GM23338 (cell line): ENCODE data around the gene ARPC2. TPM values are rescaled to one million over a fixed set of nuclear protein-coding genes. Genes with fewer than 3 reads are reported as not detected.

Experiments
- ATAC-seq: fragments of 200-7000 bp; cut with Tn5 transposase; 3 replicates; pipeline ENCODE4 v1.9.1; 2020
- DNase-seq: peaks from one replicate; pipeline ENCODE4 v3.0.0-alpha.2; 2015; ENCODE audit warnings: low spot score
- H2AFZ ChIP-seq: fragments of 200-600 bp; sonication (generic); 2 replicates; pipeline ENCODE4 v1.8.0; 2016; ENCODE audit warnings: antibody characterized with exemption, mild to moderate bottlenecking, moderate library complexity
- H3F3A ChIP-seq: fragments of 200-600 bp; sonication (generic); replicated peaks from 2 replicates; pipeline ENCODE4 v1.8.0; 2017; ENCODE audit warnings: antibody characterized with exemption, mixed run types, low read depth
- H3K27ac ChIP-seq: fragments of 200-600 bp; sonication (generic); 2 replicates; pipeline ENCODE4 v1.6.1; 2016; ENCODE audit warnings: low read depth
- H3K27me3 ChIP-seq: fragments of 200-600 bp; sonication (generic); 2 replicates; pipeline ENCODE4 v1.8.0; 2016; ENCODE audit warnings: mild to moderate bottlenecking, mixed run types, moderate library complexity; ENCODE audit not compliant: insufficient read depth
- H3K36me3 ChIP-seq: fragments of 200-600 bp; sonication (generic); 2 replicates; pipeline ENCODE4 v1.8.0; 2016; ENCODE audit warnings: mild to moderate bottlenecking; ENCODE audit not compliant: insufficient read depth
- H3K4me1 ChIP-seq: fragments of 200-600 bp; sonication (generic); 2 replicates; pipeline ENCODE4 v1.8.0; 2016; ENCODE audit warnings: mild to moderate bottlenecking, moderate library complexity; ENCODE audit not compliant: insufficient read depth
- H3K4me2 ChIP-seq: fragments of 200-600 bp; sonication (generic); 2 replicates; pipeline ENCODE4 v1.7.1; 2017; ENCODE audit warnings: mixed run types
- H3K4me3 ChIP-seq: fragments of 200-600 bp; sonication (generic); 2 replicates; pipeline ENCODE4 v1.6.1; 2016; ENCODE audit warnings: mixed run types
- H3K79me2 ChIP-seq: fragments of 200-600 bp; sonication (generic); replicated peaks from 2 replicates; pipeline ENCODE4 v1.8.0; 2017; ENCODE audit warnings: mild to moderate bottlenecking; ENCODE audit not compliant: insufficient read depth
- H3K9me2 ChIP-seq: fragments of 200-600 bp; sonication (generic); 2 replicates; pipeline ENCODE4 v1.8.0; 2017; ENCODE audit not compliant: insufficient read depth
- H4K20me1 ChIP-seq: fragments of 200-600 bp; sonication (generic); replicated peaks from 2 replicates; pipeline ENCODE4 v1.8.0; 2017; ENCODE audit warnings: mild to moderate bottlenecking; ENCODE audit not compliant: insufficient read depth
- H3K27ac Mint-ChIP-seq: 2 replicates; pipeline ENCODE4 v1.8.0; 2020; ENCODE audit warnings: inconsistent platforms, mild to moderate bottlenecking, moderate library complexity, mixed read lengths
- H3K27me3 Mint-ChIP-seq: 3 replicates; pipeline ENCODE4 v1.8.0; 2022; ENCODE audit warnings: low read depth, mild to moderate bottlenecking, moderate library complexity, mixed read lengths, inconsistent platforms; ENCODE audit not compliant: insufficient read depth, poor library complexity
- H3K36me3 Mint-ChIP-seq: 3 replicates; pipeline ENCODE4 v1.8.0; 2021; ENCODE audit warnings: low read depth, mild to moderate bottlenecking, inconsistent platforms, moderate library complexity, mixed read lengths
- H3K4me1 Mint-ChIP-seq: 3 replicates; pipeline ENCODE4 v1.8.0; 2020; ENCODE audit warnings: mild to moderate bottlenecking, inconsistent platforms, mixed read lengths
- H3K4me3 Mint-ChIP-seq: 3 replicates; pipeline ENCODE4 v1.8.0; 2021; ENCODE audit warnings: moderate library complexity, mild to moderate bottlenecking, inconsistent platforms, mixed read lengths
- H3K9me3 Mint-ChIP-seq: 3 replicates; pipeline ENCODE4 v1.8.0; 2020; ENCODE audit warnings: moderate library complexity, mild to moderate bottlenecking, inconsistent platforms, mixed read lengths
- CREB1 ChIP-seq: fragments of 250-450 bp; sonication (Bioruptor Pico); IDR thresholded peaks from 2 replicates; pipeline ENCODE4 v1.5.0; 2020; ENCODE audit warnings: low read depth, mild to moderate bottlenecking, moderate library complexity
- CTCF ChIP-seq, 2 experiments: fragments of 200-600 bp in 1 of 2; sonication (generic) in 1 of 2; conservative IDR thresholded peaks; 2 replicates each; pipeline versions ENCODE4 v1.5.1 to v1.6.1; 2016 to 2017; ENCODE audit warnings: antibody characterized with exemption in 2 of 2, low read depth in 2 of 2, mild to moderate bottlenecking in 2 of 2, moderate library complexity in 1 of 2
- EZH2 ChIP-seq: fragments of 200-600 bp; sonication (generic); IDR thresholded peaks from one replicate; pipeline ENCODE4 v1.8.0; 2017; ENCODE audit warnings: antibody characterized with exemption, mild to moderate bottlenecking, low read depth; ENCODE audit not compliant: unreplicated experiment
- EZH2phosphoT487 ChIP-seq: fragments of 200-600 bp; sonication (generic); IDR thresholded peaks from one replicate; pipeline ENCODE4 v1.8.1; 2018; ENCODE audit warnings: antibody characterized with exemption; ENCODE audit not compliant: unreplicated experiment
- JUNB ChIP-seq: IDR thresholded peaks from one replicate; pipeline ENCODE4 v1.6.1; 2016; ENCODE audit warnings: antibody characterized with exemption; ENCODE audit not compliant: unreplicated experiment
- NANOG ChIP-seq: IDR thresholded peaks from 2 replicates; pipeline ENCODE4 v1.6.1; 2016; ENCODE audit warnings: antibody characterized with exemption, borderline replicate concordance
- POLR2AphosphoS5 ChIP-seq: IDR thresholded peaks from 2 replicates; pipeline ENCODE4 v1.6.1; 2016; ENCODE audit warnings: antibody characterized with exemption, low read depth
- STAT1 ChIP-seq: IDR thresholded peaks from one replicate; pipeline ENCODE4 v1.6.1; 2016; ENCODE audit warnings: antibody characterized with exemption; ENCODE audit not compliant: unreplicated experiment
- ZNF114 ChIP-seq: fragments of 250-450 bp; sonication (Bioruptor Pico); IDR thresholded peaks from 2 replicates; pipeline ENCODE4 v1.5.0; 2020; ENCODE audit warnings: mild to moderate bottlenecking, moderate library complexity
- ZNF331 ChIP-seq: fragments of 250-450 bp; sonication (Bioruptor Pico); IDR thresholded peaks from 2 replicates; pipeline ENCODE4 v1.5.0; 2020; ENCODE audit warnings: low read depth, mild to moderate bottlenecking, moderate library complexity
- polyA plus RNA-seq: library from polyadenylated mRNA; unstranded; fragments of >200 nt; fragmentation: Nextera tagmentation; extraction: Ambion mirVana; gene quantifications from 2 replicates; pipeline ENCODE4 v1.2.1, GENCODE V29; 2016
- total RNA-seq: library from RNA; depleted of rRNA; stranded (reverse); fragments of >200 nt; shearing (Covaris generic); gene quantifications from 2 replicates; pipeline ENCODE4 v1.2.3, GENCODE V29; 2014
- TF ChIP-seq, protein P1 (sequence below): fragments of 250-450 bp; sonication (Bioruptor Pico); IDR thresholded peaks from 2 replicates; pipeline ENCODE4 v1.5.0; 2020; ENCODE audit warnings: mild to moderate bottlenecking, moderate library complexity
- TF ChIP-seq, protein P2 (sequence below): IDR thresholded peaks from 2 replicates; pipeline ENCODE4 v1.6.1; 2016; ENCODE audit warnings: antibody characterized with exemption
- TF ChIP-seq, protein P3 (sequence below): IDR thresholded peaks from one replicate; pipeline ENCODE4 v1.6.1; 2018; ENCODE audit warnings: antibody characterized with exemption; ENCODE audit not compliant: unreplicated experiment

The ARPC2 gene
- total and polyA plus RNA-seq, 2 experiments from 2014 or later = 217 to 271 TPM

DNA sequence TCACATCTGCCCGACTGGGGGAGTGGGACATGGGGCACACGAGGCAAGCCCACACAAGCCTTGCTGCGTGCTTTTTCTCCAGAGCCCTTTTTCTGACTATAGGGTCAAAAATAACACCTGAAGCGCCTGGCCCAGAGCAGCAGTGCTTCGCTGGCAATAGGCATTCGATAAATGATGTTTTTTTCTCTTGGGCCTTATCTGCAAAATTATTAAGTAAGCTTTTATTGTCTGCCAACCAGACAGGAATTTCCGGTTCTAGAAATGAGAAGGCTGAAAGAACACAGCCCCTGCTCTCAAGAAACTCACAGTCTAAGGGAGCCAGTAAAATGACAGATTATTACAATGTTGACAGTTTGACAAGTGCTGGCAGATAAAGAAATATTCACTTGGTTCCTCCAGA is 78.0 kb downstream of the ARPC2 start:
- H3K4me3 ChIP-seq = no peak overlapping the region
- 0 out of 2 replicates have a peak overlapping the region, but pooled peaks have one; percentile 48 for H3K4me2 ChIP-seq
- H3K27ac ChIP-seq = no peak overlapping the region
- Mint-ChIP-seq H3K4me3 (no peak overlapping the region), H3K27ac (no peak overlapping the region), H3K36me3 (no peaks in the 10 kb centered on the region), H3K9me3 (no peaks in the 10 kb centered on the region), H3K27me3 (peaks cover 16% of the 10 kb centered on the region), H3K4me1 (peaks cover 36% of the 10 kb centered on the region)
- DNase-seq (no peak), ATAC-seq (no peak)
- peaks cover 5% of the 10 kb centered on the region; the same call in 1 of the 2 replicates for H3K27me3 ChIP-seq
- TF ChIP-seq, protein P1, sequence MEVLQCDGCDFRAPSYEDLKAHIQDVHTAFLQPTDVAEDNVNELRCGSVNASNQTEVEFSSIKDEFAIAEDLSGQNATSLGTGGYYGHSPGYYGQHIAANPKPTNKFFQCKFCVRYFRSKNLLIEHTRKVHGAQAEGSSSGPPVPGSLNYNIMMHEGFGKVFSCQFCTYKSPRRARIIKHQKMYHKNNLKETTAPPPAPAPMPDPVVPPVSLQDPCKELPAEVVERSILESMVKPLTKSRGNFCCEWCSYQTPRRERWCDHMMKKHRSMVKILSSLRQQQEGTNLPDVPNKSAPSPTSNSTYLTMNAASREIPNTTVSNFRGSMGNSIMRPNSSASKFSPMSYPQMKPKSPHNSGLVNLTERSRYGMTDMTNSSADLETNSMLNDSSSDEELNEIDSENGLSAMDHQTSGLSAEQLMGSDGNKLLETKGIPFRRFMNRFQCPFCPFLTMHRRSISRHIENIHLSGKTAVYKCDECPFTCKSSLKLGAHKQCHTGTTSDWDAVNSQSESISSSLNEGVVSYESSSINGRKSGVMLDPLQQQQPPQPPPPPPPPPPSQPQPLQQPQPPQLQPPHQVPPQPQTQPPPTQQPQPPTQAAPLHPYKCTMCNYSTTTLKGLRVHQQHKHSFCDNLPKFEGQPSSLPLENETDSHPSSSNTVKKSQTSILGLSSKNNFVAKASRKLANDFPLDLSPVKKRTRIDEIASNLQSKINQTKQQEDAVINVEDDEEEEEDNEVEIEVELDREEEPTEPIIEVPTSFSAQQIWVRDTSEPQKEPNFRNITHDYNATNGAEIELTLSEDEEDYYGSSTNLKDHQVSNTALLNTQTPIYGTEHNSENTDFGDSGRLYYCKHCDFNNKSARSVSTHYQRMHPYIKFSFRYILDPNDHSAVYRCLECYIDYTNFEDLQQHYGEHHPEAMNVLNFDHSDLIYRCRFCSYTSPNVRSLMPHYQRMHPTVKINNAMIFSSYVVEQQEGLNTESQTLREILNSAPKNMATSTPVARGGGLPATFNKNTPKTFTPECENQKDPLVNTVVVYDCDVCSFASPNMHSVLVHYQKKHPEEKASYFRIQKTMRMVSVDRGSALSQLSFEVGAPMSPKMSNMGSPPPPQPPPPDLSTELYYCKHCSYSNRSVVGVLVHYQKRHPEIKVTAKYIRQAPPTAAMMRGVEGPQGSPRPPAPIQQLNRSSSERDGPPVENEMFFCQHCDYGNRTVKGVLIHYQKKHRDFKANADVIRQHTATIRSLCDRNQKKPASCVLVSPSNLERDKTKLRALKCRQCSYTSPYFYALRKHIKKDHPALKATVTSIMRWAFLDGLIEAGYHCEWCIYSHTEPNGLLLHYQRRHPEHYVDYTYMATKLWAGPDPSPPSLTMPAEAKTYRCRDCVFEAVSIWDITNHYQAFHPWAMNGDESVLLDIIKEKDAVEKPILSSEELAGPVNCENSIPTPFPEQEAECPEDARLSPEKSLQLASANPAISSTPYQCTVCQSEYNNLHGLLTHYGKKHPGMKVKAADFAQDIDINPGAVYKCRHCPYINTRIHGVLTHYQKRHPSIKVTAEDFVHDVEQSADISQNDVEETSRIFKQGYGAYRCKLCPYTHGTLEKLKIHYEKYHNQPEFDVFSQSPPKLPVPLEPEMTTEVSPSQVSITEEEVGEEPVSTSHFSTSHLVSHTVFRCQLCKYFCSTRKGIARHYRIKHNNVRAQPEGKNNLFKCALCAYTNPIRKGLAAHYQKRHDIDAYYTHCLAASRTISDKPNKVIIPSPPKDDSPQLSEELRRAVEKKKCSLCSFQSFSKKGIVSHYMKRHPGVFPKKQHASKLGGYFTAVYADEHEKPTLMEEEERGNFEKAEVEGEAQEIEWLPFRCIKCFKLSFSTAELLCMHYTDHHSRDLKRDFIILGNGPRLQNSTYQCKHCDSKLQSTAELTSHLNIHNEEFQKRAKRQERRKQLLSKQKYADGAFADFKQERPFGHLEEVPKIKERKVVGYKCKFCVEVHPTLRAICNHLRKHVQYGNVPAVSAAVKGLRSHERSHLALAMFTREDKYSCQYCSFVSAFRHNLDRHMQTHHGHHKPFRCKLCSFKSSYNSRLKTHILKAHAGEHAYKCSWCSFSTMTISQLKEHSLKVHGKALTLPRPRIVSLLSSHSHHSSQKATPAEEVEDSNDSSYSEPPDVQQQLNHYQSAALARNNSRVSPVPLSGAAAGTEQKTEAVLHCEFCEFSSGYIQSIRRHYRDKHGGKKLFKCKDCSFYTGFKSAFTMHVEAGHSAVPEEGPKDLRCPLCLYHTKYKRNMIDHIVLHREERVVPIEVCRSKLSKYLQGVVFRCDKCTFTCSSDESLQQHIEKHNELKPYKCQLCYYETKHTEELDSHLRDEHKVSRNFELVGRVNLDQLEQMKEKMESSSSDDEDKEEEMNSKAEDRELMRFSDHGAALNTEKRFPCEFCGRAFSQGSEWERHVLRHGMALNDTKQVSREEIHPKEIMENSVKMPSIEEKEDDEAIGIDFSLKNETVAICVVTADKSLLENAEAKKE (CRISPR knock-in tag) = no peak
- no peak for TF ChIP-seq CTCF (conservative IDR thresholded peaks at IDR 0.05; ENCODE audit: low read depth in 2 of 2)
- no peak for TF ChIP-seq CREB1 (CRISPR knock-in tag)
- TF ChIP-seq STAT1 = no peak
- no peak for TF ChIP-seq JUNB
- TF ChIP-seq, protein P2, sequence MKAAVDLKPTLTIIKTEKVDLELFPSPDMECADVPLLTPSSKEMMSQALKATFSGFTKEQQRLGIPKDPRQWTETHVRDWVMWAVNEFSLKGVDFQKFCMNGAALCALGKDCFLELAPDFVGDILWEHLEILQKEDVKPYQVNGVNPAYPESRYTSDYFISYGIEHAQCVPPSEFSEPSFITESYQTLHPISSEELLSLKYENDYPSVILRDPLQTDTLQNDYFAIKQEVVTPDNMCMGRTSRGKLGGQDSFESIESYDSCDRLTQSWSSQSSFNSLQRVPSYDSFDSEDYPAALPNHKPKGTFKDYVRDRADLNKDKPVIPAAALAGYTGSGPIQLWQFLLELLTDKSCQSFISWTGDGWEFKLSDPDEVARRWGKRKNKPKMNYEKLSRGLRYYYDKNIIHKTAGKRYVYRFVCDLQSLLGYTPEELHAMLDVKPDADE = no peak
- TF ChIP-seq POLR2AphosphoS5 = no peak
- TF ChIP-seq, protein P3, sequence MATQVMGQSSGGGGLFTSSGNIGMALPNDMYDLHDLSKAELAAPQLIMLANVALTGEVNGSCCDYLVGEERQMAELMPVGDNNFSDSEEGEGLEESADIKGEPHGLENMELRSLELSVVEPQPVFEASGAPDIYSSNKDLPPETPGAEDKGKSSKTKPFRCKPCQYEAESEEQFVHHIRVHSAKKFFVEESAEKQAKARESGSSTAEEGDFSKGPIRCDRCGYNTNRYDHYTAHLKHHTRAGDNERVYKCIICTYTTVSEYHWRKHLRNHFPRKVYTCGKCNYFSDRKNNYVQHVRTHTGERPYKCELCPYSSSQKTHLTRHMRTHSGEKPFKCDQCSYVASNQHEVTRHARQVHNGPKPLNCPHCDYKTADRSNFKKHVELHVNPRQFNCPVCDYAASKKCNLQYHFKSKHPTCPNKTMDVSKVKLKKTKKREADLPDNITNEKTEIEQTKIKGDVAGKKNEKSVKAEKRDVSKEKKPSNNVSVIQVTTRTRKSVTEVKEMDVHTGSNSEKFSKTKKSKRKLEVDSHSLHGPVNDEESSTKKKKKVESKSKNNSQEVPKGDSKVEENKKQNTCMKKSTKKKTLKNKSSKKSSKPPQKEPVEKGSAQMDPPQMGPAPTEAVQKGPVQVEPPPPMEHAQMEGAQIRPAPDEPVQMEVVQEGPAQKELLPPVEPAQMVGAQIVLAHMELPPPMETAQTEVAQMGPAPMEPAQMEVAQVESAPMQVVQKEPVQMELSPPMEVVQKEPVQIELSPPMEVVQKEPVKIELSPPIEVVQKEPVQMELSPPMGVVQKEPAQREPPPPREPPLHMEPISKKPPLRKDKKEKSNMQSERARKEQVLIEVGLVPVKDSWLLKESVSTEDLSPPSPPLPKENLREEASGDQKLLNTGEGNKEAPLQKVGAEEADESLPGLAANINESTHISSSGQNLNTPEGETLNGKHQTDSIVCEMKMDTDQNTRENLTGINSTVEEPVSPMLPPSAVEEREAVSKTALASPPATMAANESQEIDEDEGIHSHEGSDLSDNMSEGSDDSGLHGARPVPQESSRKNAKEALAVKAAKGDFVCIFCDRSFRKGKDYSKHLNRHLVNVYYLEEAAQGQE = no peak
- TF ChIP-seq EZH2 = no peak
- no peak for TF ChIP-seq ZNF331 (CRISPR knock-in tag)
- TF ChIP-seq EZH2phosphoT487 = no peak
- TF ChIP-seq ZNF114 (CRISPR knock-in tag) = no peak
- TF ChIP-seq NANOG = no peak
- peak overlapping the region; percentile 11 for H2AFZ ChIP-seq
- H3K9me2 ChIP-seq = no peaks in the 10 kb centered on the region
- peaks cover 22% of the 10 kb centered on the region for H3K4me1 ChIP-seq
- no peaks in the 10 kb centered on the region for H3F3A ChIP-seq
- no peaks in the 10 kb centered on the region for H4K20me1 ChIP-seq
- H3K36me3 ChIP-seq = no peaks in the 10 kb centered on the region
- H3K79me2 ChIP-seq = no peaks in the 10 kb centered on the region
